KMS-11 (cell line): ENCODE results near the gene ALDH9A1.
"Not testable (repeated sequence)": the region's sequence is repeated elsewhere in the genome, so short reads cannot be mapped to it uniquely, and the experiment has no call there.

Experiments
- H2AFZ ChIP-seq: fragments of 200-600 bp; sonication (generic); 2 replicates; pipeline ENCODE4 v1.6.1; 2016; ENCODE audit warnings: antibody characterized with exemption, mixed run types, low read depth
- H3K27ac ChIP-seq: fragments of 200-600 bp; sonication (generic); 2 replicates; pipeline ENCODE4 v1.6.1; 2016; ENCODE audit warnings: mild to moderate bottlenecking, mixed run types
- H3K27me3 ChIP-seq: fragments of 200-600 bp; sonication (generic); 2 replicates; pipeline ENCODE4 v1.6.1; 2017; ENCODE audit warnings: mild to moderate bottlenecking, low read depth, mixed run types, moderate library complexity; ENCODE audit not compliant: insufficient read depth
- H3K36me3 ChIP-seq: fragments of 200-600 bp; sonication (generic); 2 replicates; pipeline ENCODE4 v1.6.1; 2017; ENCODE audit warnings: mild to moderate bottlenecking, mixed run types; ENCODE audit not compliant: insufficient read depth
- H3K4me1 ChIP-seq: fragments of 200-600 bp; sonication (generic); 2 replicates; pipeline ENCODE4 v1.6.1; 2016; ENCODE audit warnings: mild to moderate bottlenecking, low read depth, mixed run types; ENCODE audit not compliant: poor library complexity, severe bottlenecking
- H3K4me2 ChIP-seq: fragments of 200-600 bp; sonication (generic); 2 replicates; pipeline ENCODE4 v1.7.0; 2016; ENCODE audit warnings: mild to moderate bottlenecking, mixed run types
- H3K4me3 ChIP-seq: fragments of 200-600 bp; sonication (generic); IDR thresholded peaks from 2 replicates; pipeline ENCODE4 v1.6.1; 2017; ENCODE audit warnings: low read depth, low read length, mixed read lengths; ENCODE audit not compliant: insufficient read depth
- H3K79me2 ChIP-seq: fragments of 200-600 bp; sonication (generic); 2 replicates; pipeline ENCODE4 v1.6.1; 2016; ENCODE audit warnings: low read depth, mixed run types; ENCODE audit not compliant: insufficient read depth
- H3K9ac ChIP-seq: fragments of 200-600 bp; sonication (generic); 2 replicates; pipeline ENCODE4 v1.6.1; 2016; ENCODE audit warnings: mild to moderate bottlenecking, mixed run types
- H4K20me1 ChIP-seq: fragments of 200-600 bp; sonication (generic); 2 replicates; pipeline ENCODE4 v1.6.1; 2016; ENCODE audit warnings: mild to moderate bottlenecking, mixed run types; ENCODE audit not compliant: insufficient read depth
- TF ChIP-seq, protein P1 (sequence below): fragments of 200-600 bp; sonication (generic); conservative IDR thresholded peaks from 2 replicates; pipeline ENCODE4 v1.6.1; 2017; ENCODE audit warnings: low read depth, mild to moderate bottlenecking, antibody characterized with exemption, low read length, moderate library complexity, mixed read lengths

Gene ALDH9A1

DNA sequence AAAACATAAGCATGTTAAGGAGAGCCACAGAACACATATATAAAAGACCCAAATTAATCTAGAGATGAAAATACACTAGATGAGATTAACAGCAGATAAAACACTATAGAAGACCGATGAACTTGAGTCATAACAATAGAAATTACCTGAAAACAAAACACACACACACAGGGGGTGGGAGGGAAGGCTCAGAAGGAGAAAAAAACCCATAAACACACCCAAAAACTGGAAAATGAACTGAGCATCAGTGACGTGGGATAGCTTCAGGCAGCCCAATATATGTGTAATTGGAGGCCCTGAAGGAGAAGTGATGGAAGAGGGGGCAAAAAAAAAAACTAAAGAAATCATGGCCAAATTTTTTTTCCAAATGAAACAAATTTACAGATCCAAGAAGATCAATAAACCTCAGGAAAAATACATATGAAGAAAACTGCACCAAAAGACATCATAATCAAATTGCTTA, 11.4 kb downstream of the ALDH9A1 start:
- TF ChIP-seq, protein P1, sequence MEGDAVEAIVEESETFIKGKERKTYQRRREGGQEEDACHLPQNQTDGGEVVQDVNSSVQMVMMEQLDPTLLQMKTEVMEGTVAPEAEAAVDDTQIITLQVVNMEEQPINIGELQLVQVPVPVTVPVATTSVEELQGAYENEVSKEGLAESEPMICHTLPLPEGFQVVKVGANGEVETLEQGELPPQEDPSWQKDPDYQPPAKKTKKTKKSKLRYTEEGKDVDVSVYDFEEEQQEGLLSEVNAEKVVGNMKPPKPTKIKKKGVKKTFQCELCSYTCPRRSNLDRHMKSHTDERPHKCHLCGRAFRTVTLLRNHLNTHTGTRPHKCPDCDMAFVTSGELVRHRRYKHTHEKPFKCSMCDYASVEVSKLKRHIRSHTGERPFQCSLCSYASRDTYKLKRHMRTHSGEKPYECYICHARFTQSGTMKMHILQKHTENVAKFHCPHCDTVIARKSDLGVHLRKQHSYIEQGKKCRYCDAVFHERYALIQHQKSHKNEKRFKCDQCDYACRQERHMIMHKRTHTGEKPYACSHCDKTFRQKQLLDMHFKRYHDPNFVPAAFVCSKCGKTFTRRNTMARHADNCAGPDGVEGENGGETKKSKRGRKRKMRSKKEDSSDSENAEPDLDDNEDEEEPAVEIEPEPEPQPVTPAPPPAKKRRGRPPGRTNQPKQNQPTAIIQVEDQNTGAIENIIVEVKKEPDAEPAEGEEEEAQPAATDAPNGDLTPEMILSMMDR, result no peak
- Histone ChIP-seq H3K27ac (no peak overlapping the region), H3K9ac (no peak overlapping the region), H3K27me3 (no peaks in the 10 kb centered on the region), H3K4me1 (peaks cover 11% of the 10 kb centered on the region), H3K4me3 (no peak overlapping the region), H4K20me1 (no peaks in the 10 kb centered on the region; the same call in 1 of the 2 replicates), H2AFZ (no peak overlapping the region), H3K79me2 (peaks cover 73% of the 10 kb centered on the region), H3K4me2 (no peak overlapping the region), H3K36me3 (peaks cover 7% of the 10 kb centered on the region; the same call in 1 of the 2 replicates)

DNA sequence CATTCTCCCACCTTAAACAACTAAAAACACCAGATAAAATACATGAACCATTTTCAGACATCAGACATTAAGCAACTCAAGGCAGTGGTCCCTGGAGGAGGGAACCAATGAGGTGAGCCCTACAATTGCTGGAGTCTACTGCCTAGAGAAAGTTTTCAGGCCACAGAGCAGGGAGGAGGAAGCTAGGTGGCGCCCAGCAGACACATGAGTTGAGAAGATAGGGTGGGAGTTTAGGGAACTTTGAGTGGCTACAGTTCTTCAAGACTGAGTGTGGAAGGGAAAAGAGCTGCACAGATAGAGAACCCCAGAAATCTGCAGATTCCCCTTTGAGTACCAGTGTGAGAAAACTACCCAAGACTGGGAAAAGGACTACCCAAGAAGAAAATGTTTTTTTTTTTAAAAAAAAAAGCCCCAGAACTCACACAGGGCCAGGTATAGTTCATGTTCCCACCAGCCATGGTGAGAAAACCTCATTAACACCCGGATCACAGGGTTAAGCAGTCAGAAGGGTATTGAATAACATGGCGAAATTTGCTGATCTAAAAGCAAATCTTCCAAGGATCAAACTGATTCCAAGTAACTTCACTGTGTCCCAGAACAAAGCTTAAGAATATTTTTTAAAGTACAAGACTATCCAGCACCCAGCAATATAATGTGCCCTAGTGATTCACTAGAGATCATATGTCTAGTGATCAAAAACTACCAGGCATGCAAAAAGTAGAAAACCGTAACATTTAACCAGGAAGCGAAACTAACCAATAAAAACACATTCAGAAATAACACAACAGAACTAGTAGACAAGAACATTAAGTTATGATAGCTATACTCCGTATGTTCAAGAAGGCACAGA, 12.0 kb downstream of the ALDH9A1 start:
- H3K27ac ChIP-seq, result no peak overlapping the region
- no peaks in the 10 kb centered on the region for H3K27me3 ChIP-seq
- H2AFZ ChIP-seq, result no peak overlapping the region
- no peak overlapping the region for H3K9ac ChIP-seq
- TF ChIP-seq, protein P1, result 0 out of 2 replicates have a peak, but pooled peaks have one; percentile 20
- peaks cover 5% of the 10 kb centered on the region for H3K4me1 ChIP-seq
- no peaks in the 10 kb centered on the region; the same call in 1 of the 2 replicates for H4K20me1 ChIP-seq
- no peak overlapping the region for H3K4me2 ChIP-seq
- H3K4me3 ChIP-seq, result no peak overlapping the region
- H3K36me3 ChIP-seq, result peaks cover 12% of the 10 kb centered on the region; the same call in 1 of the 2 replicates
- H3K79me2 ChIP-seq, result peaks cover 66% of the 10 kb centered on the region

DNA sequence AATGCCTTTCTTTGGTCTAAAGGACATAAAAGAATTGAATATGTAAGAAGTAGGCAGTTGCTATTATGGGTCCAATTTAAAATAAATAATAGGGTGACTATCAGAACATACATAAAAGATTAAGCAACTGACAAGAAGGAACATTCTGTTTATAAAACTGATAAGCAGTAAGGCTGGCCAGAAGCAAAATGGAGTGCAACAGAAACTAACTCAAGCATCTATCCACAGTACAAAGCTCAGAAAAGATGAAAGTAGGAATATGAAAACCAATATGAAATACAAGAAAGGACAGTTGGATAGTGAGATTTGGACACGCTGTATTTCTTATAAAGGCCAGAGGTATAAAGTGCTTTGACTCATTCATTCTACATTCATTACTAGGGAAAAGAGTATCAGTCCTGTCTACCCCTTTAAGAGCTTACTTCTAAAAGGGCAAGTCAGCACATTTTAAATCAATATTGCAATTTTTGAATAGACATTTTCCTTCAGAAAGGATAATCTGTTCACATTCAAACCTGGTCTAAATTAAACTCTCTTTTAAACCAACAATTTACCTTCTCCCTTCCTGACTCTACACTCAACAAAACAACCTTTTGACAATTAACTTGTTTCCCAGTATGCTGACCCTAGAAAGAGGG, 14.4 kb downstream of the ALDH9A1 start:
- TF ChIP-seq, protein P1, result no peak
- peaks cover 48% of the 10 kb centered on the region for H3K79me2 ChIP-seq
- H3K27me3 ChIP-seq, result no peaks in the 10 kb centered on the region
- H2AFZ ChIP-seq, result no peak overlapping the region
- H3K27ac ChIP-seq, result no peak overlapping the region
- H4K20me1 ChIP-seq, result no peaks in the 10 kb centered on the region; the same call in 1 of the 2 replicates
- no peaks in the 10 kb centered on the region for H3K4me1 ChIP-seq
- no peak overlapping the region for H3K9ac ChIP-seq
- H3K4me2 ChIP-seq, result no peak overlapping the region
- no peak overlapping the region for H3K4me3 ChIP-seq
- peaks cover 15% of the 10 kb centered on the region; the same call in 1 of the 2 replicates for H3K36me3 ChIP-seq

DNA sequence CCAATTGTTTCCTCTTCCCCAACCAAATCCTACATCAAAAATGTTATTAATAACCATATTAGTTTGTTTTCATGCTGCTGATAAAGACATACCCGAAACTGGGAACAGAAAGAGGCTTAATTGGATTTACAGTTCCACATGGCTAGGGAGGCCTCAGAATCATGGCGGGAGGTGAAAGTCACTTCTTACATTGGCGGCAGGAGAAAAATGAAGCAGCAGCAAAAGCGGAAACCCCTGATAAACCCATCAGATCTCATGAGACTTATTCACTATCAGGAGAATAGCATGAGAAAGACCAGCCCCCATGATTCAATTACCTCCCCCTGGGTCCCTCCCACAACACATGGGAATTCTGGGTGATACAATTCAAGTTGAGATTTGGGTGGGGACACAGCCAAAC, 17.6 kb downstream of the ALDH9A1 start:
- H3K9ac ChIP-seq, H3K4me3 ChIP-seq, H2AFZ ChIP-seq, H3K27ac ChIP-seq, H3K27me3 ChIP-seq, H4K20me1 ChIP-seq, H3K4me1 ChIP-seq, H3K4me2 ChIP-seq: not testable (repeated sequence)
- H3K36me3 ChIP-seq, result peaks cover 21% of the 10 kb centered on the region; the same call in 1 of the 2 replicates
- peaks cover 19% of the 10 kb centered on the region for H3K79me2 ChIP-seq
